H1 (cell line): ENCODE measurements around the gene MTFP1. TPM values are rescaled to one million over a fixed set of nuclear protein-coding genes. Genes with fewer than 3 reads are reported as not detected.

ENCODE experiments used
- CTCF ChIA-PET: fragments of 300-600 bp; sonication (Branson Sonifier 250); formaldehyde crosslinking; loops from one replicate; lab custom pipeline; 2021; ENCODE audit not compliant: partially characterized antibody; lab: Charles Lee
- POLR2A ChIA-PET: fragments of 300-600 bp; sonication (Branson Sonifier 250); formaldehyde crosslinking; loops from one replicate; lab custom pipeline; 2021; ENCODE audit warnings: inconsistent platforms; ENCODE audit not compliant: partially characterized antibody; lab: Charles Lee
- DNase-seq, 2 experiments: peaks; one replicate each; pipeline versions ENCODE4 v3.0.0 to v3.0.0-alpha.2; 2010 to 2022; ENCODE audit warnings: low spot score in 2 of 2, low read depth in 1 of 2, mixed read lengths in 1 of 2
- FAIRE-seq: peaks from 2 replicates; lab custom pipeline; 2011; peaks lifted over from hg19 to GRCh38; lab: Jason Lieb, UNC
- H2AFZ ChIP-seq: 2 replicates; pipeline ENCODE4 v1.8.1; 2012; ENCODE audit warnings: low read length, inconsistent platforms
- H2AK5ac ChIP-seq: 2 replicates; pipeline ENCODE4 v1.6.1; 2013; ENCODE audit warnings: low read depth, low read length
- H2BK120ac ChIP-seq: replicated peaks from 2 replicates; pipeline ENCODE3; 2013; ENCODE audit warnings: low read depth, low read length, inconsistent platforms
- H2BK12ac ChIP-seq: 2 replicates; pipeline ENCODE4 v1.6.1; 2013; ENCODE audit warnings: low read depth, low read length
- H2BK15ac ChIP-seq: 2 replicates; pipeline ENCODE4 v1.6.1; 2013; ENCODE audit warnings: low read length
- H2BK20ac ChIP-seq: 2 replicates; pipeline ENCODE4 v1.6.1; 2013; ENCODE audit warnings: low read length
- H2BK5ac ChIP-seq: 2 replicates; pipeline ENCODE4 v1.6.1; 2013; ENCODE audit warnings: low read depth, low read length
- H3K14ac ChIP-seq: 2 replicates; pipeline ENCODE4 v1.6.1; 2013; ENCODE audit warnings: inconsistent platforms; ENCODE audit not compliant: insufficient read length
- H3K18ac ChIP-seq: 2 replicates; pipeline ENCODE4 v1.6.1; 2013; ENCODE audit warnings: low read length; ENCODE audit errors: extremely low read depth
- H3K23ac ChIP-seq: 2 replicates; pipeline ENCODE4 v1.6.1; 2013; ENCODE audit warnings: inconsistent platforms; ENCODE audit not compliant: insufficient read length
- H3K23me2 ChIP-seq: 2 replicates; pipeline ENCODE4 v1.6.1; 2013; ENCODE audit warnings: low read depth, low read length
- H3K27ac ChIP-seq: 2 replicates; pipeline ENCODE4 v1.6.1; 2011; ENCODE audit warnings: low read depth, low read length, inconsistent platforms
- H3K27me3 ChIP-seq, 4 experiments: replicated peaks in 1 of 4; 1 replicate in 1 of 4; 2 replicates in 3 of 4; pipeline versions ENCODE4 v1.6.1 to v1.8.1; 2011 to 2013; ENCODE audit warnings: low read length in 3 of 4, mild to moderate bottlenecking in 3 of 4, inconsistent platforms in 2 of 4, mixed read lengths in 2 of 4, moderate library complexity in 1 of 4; ENCODE audit not compliant: control insufficient read depth in 3 of 4, insufficient read depth in 3 of 4; ENCODE audit errors: extremely low read depth in 1 of 4
- H3K36me3 ChIP-seq, 4 experiments: 2 replicates each; pipeline versions ENCODE4 v1.6.1 to v1.8.1; 2011 to 2013; ENCODE audit warnings: mild to moderate bottlenecking in 4 of 4, low read length in 3 of 4, moderate library complexity in 2 of 4, control low read depth in 1 of 4, inconsistent platforms in 1 of 4; ENCODE audit not compliant: insufficient read depth in 4 of 4, control insufficient read depth in 2 of 4
- H3K4ac ChIP-seq: replicated peaks from 2 replicates; pipeline ENCODE3; 2013; ENCODE audit warnings: low read length, low read depth, mixed read lengths, inconsistent platforms; ENCODE audit not compliant: insufficient read length
- H3K4me1 ChIP-seq, 4 experiments: replicated peaks in 1 of 4; 1 replicate in 1 of 4; 2 replicates in 3 of 4; pipeline versions ENCODE4 v1.6.1 to v1.8.1; 2011 to 2013; ENCODE audit warnings: low read length in 3 of 4, inconsistent platforms in 2 of 4, mixed read lengths in 1 of 4; ENCODE audit not compliant: insufficient read depth in 4 of 4, control insufficient read depth in 3 of 4
- H3K4me2 ChIP-seq, 2 experiments: 2 replicates each; pipeline versions ENCODE4 v1.6.1 to v1.8.1; 2011 to 2013; ENCODE audit warnings: low read depth in 2 of 2, low read length in 2 of 2, control low read depth in 1 of 2, inconsistent platforms in 1 of 2, mild to moderate bottlenecking in 1 of 2; ENCODE audit not compliant: insufficient read depth in 1 of 2
- H3K4me3 ChIP-seq, 4 experiments: fragments of 200-600, 300-600 bp in 1 of 4; sonication (generic), shearing (Covaris generic), sonication (Bioruptor Twin) in 1 of 4; 2 replicates each; pipeline versions ENCODE4 v1.5.1 to v1.8.1; 2011 to 2016; ENCODE audit warnings: low read length in 4 of 4, low read depth in 3 of 4, control low read depth in 2 of 4, inconsistent platforms in 2 of 4, mild to moderate bottlenecking in 2 of 4, mixed read lengths in 1 of 4, moderate library complexity in 1 of 4; ENCODE audit not compliant: insufficient read depth in 2 of 4; ENCODE audit errors: extremely low read depth in 1 of 4
- H3K56ac ChIP-seq: replicated peaks from 2 replicates; pipeline ENCODE3; 2013; ENCODE audit warnings: low read depth, mild to moderate bottlenecking, mixed read lengths, low read length, inconsistent platforms; ENCODE audit not compliant: insufficient read length
- H3K79me1 ChIP-seq: 2 replicates; pipeline ENCODE4 v1.6.1; 2013; ENCODE audit warnings: low read depth, low read length, control low read depth
- H3K79me2 ChIP-seq, 2 experiments: 2 replicates each; pipeline versions ENCODE4 v1.6.1 to v1.8.1; 2012 to 2013; ENCODE audit warnings: low read length in 2 of 2, mild to moderate bottlenecking in 2 of 2, inconsistent platforms in 1 of 2; ENCODE audit not compliant: insufficient read depth in 2 of 2, control insufficient read depth in 1 of 2
- H3K9ac ChIP-seq, 4 experiments: replicated peaks in 1 of 4; 1 replicate in 1 of 4; 2 replicates in 3 of 4; pipeline versions ENCODE4 v1.6.1 to v1.8.1; 2011 to 2013; ENCODE audit warnings: low read depth in 3 of 4, low read length in 3 of 4, control low read depth in 2 of 4, mild to moderate bottlenecking in 2 of 4, moderate library complexity in 2 of 4, inconsistent platforms in 1 of 4; ENCODE audit errors: extremely low read depth in 1 of 4
- H3K9me3 ChIP-seq, 2 experiments: 2 replicates each; pipeline versions ENCODE4 v1.6.1 to v1.8.1; 2012 to 2013; ENCODE audit warnings: mild to moderate bottlenecking in 2 of 2, moderate library complexity in 2 of 2, control low read depth in 1 of 2, inconsistent platforms in 1 of 2, low read depth in 1 of 2, low read length in 1 of 2, mixed read lengths in 1 of 2; ENCODE audit not compliant: insufficient read depth in 2 of 2
- H4K20me1 ChIP-seq, 2 experiments: replicated peaks in 1 of 2; 2 replicates each; pipeline versions ENCODE3 to v1.8.1; 2011 to 2013; ENCODE audit warnings: inconsistent platforms in 2 of 2, low read length in 2 of 2, mild to moderate bottlenecking in 1 of 2; ENCODE audit not compliant: insufficient read depth in 2 of 2, control insufficient read depth in 1 of 2
- H4K5ac ChIP-seq: 2 replicates; pipeline ENCODE4 v1.6.1; 2013; ENCODE audit warnings: low read length, low read depth, mixed read lengths, inconsistent platforms; ENCODE audit not compliant: insufficient read length
- H4K8ac ChIP-seq: 2 replicates; pipeline ENCODE4 v1.8.0; 2013; ENCODE audit warnings: mild to moderate bottlenecking, moderate library complexity, low read length, inconsistent platforms; ENCODE audit not compliant: insufficient read depth; ENCODE audit errors: extremely low read depth
- H4K91ac ChIP-seq: replicated peaks from 2 replicates; pipeline ENCODE3; 2013; ENCODE audit warnings: low read length, mixed read lengths, inconsistent platforms; ENCODE audit not compliant: insufficient read length
- CTBP2 ChIP-seq: IDR thresholded peaks from 2 replicates; pipeline ENCODE4 v1.7.0; 2011; ENCODE audit warnings: borderline replicate concordance, mild to moderate bottlenecking, moderate library complexity, mixed read lengths, low read length; ENCODE audit not compliant: insufficient read depth, insufficient read length
- SUZ12 ChIP-seq: fragments of 200-600 bp; sonication (generic); IDR thresholded peaks from 2 replicates; pipeline ENCODE4 v1.6.1; 2012; ENCODE audit warnings: mild to moderate bottlenecking, inconsistent platforms, low read length, moderate library complexity, mixed read lengths
- TEAD4 ChIP-seq: IDR thresholded peaks from 2 replicates; pipeline ENCODE4 v1.6.1; 2012; ENCODE audit warnings: low read depth, low read length, inconsistent platforms, mixed read lengths
- WGBS, 2 experiments: shearing (Covaris generic) in 1 of 2; methylation state at CpG; one replicate each; pipeline versions ENCODE4 v1.1.6 to v1.1.7; 2013 to 2015; ENCODE audit warnings: low lambda C conversion rate in 2 of 2, mixed read lengths in 2 of 2, inconsistent platforms in 1 of 2, low coverage in 1 of 2, missing lambda C conversion rate in 1 of 2; ENCODE audit not compliant: insufficient replicate concordance in 2 of 2, insufficient coverage in 1 of 2, insufficient read length in 1 of 2; ENCODE audit errors: extremely low coverage in 1 of 2, missing lambda C conversion rate in 1 of 2; 5-methylcytosine and 5-hydroxymethylcytosine counted together
- polyA plus RNA-seq, 7 experiments: library from polyadenylated mRNA; depleted of rRNA in 3 of 7; stranded (reverse) in 5 of 7; unstranded in 2 of 7; fragments of >200 nt in 5 of 7; fragments of 200-250 nt in 2 of 7; gene quantifications; 1 replicate in 5 of 7; 2 replicates in 1 of 7; 4 replicates in 1 of 7; pipeline versions ENCODE4 v1.2.1 to v1.2.3, GENCODE V29; 2011 to 2013; ENCODE audit warnings: missing spikeins in 2 of 7, mixed read lengths in 2 of 7
- total RNA-seq: library from RNA; stranded (reverse); fragmentation: NEBNext Ultra II Directional; extraction: Animal tissue kit (Norgen Biotek cat#: 25700); gene quantifications from 2 replicates; pipeline ENCODE4 v1.2.1, GENCODE V29; 2021

Gene MTFP1
- total and polyA plus RNA-seq, 2 of the 8 experiments (the other 6 are each of a cell fraction or from before 2014, with no cell fraction given) = 59.8 to 98.8 TPM

DNA sequence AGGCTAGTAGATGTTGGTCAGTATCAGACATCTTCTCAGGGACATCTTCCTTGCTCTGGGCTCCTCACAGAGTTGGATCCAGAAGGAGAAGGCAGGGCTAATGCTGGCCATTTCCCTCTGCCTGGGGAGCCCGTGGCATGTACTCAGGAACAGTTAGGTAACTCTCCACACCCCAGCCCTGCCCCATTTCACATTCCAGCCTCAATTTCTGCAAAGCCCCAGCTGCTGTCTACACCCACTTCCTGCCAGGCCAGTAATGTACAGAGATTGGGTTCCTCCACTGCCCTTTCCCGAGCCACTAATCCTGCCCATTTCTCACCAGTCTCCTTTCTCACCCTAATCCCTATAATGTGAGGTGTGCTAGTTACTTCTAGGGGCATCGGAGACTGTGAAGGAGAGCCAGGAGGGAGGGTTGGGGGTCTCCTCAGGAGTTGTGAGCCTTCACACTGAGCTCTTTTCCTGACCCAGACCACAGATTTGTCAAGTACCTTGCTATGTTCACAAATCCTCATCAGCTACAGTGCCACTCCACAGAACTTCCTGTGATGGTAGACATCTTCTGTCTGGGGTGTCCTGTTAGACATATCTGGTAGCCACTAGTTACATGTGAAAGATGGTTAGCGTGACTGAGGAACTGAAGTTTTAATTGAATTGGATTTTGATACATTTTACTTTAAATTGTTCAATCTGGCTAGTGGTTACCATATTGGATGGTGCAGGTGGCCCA lies 47.6 kb downstream of the MTFP1 start:
- H3K27me3 ChIP-seq = no peaks in the 10 kb centered on the region; a peak in 1 of 7 replicates
- H3K27ac ChIP-seq = no peak overlapping the region
- no peak overlapping the region for H2BK20ac ChIP-seq
- no peaks in the 10 kb centered on the region for H3K36me3 ChIP-seq
- no peak overlapping the region for H2AK5ac ChIP-seq
- H3K9ac ChIP-seq = no peak overlapping the region
- no peaks in the 10 kb centered on the region for H3K9me3 ChIP-seq
- no peak overlapping the region for H2AFZ ChIP-seq
- H3K23me2 ChIP-seq = no peaks in the 10 kb centered on the region
- H4K5ac ChIP-seq = no peak overlapping the region
- FAIRE-seq (no peak), DNase-seq (no peak)
- POLR2A ChIA-PET = interaction anchor here (0.6 kb wide), 1 partner anchor 45 kb away, joined by 3 read pairs; no protein-coding TSS in a partner anchor
- no peak overlapping the region for H2BK15ac ChIP-seq
- H3K18ac ChIP-seq = no peak overlapping the region
- H2BK120ac ChIP-seq = no peak overlapping the region
- no peak overlapping the region for H2BK12ac ChIP-seq
- no peaks in the 10 kb centered on the region; a peak in 1 of 7 replicates for H3K4me1 ChIP-seq
- H3K56ac ChIP-seq = no peak overlapping the region
- H3K79me1 ChIP-seq = no peaks in the 10 kb centered on the region
- H3K4me2 ChIP-seq = no peak overlapping the region
- H3K23ac ChIP-seq = no peak overlapping the region
- H2BK5ac ChIP-seq = no peak overlapping the region
- no peak overlapping the region for H3K14ac ChIP-seq
- no peak overlapping the region for H3K4ac ChIP-seq
- H4K91ac ChIP-seq = no peak overlapping the region
- no peaks in the 10 kb centered on the region for H4K20me1 ChIP-seq
- CTCF ChIA-PET = interaction anchor here (0.6 to 5.9 kb wide), 5 partner anchors 12 to 116 kb away, joined by 3 to 48 read pairs (median 4); no protein-coding TSS in a partner anchor
- WGBS, 2 experiments = 92% methylated on average over 4 of the region's 4 CpGs; no CpG with 5 or more reads in 1 of the 2 experiments
- no peak overlapping the region for H4K8ac ChIP-seq
- no peaks in the 10 kb centered on the region for H3K79me2 ChIP-seq
- no peak overlapping the region for H3K4me3 ChIP-seq
- TF ChIP-seq SUZ12 (no peak), CTBP2 (no peak), TEAD4 (no peak)
